Astrocyte (in vitro differentiated cells and primary cell): ENCODE results near the gene INAVA.

Source experiments
- EZH2 ChIP-seq: IDR thresholded peaks from 2 replicates; pipeline ENCODE4 v1.6.1; 2012; ENCODE audit warnings: mild to moderate bottlenecking, low read length, inconsistent platforms; ENCODE audit not compliant: insufficient read depth
- TF ChIP-seq, protein P1 (sequence below): IDR thresholded peaks from 2 replicates; pipeline ENCODE4 v1.5.1; 2011; ENCODE audit warnings: low read depth, mild to moderate bottlenecking, inconsistent platforms, low read length, moderate library complexity; ENCODE audit not compliant: insufficient read depth

DNA sequence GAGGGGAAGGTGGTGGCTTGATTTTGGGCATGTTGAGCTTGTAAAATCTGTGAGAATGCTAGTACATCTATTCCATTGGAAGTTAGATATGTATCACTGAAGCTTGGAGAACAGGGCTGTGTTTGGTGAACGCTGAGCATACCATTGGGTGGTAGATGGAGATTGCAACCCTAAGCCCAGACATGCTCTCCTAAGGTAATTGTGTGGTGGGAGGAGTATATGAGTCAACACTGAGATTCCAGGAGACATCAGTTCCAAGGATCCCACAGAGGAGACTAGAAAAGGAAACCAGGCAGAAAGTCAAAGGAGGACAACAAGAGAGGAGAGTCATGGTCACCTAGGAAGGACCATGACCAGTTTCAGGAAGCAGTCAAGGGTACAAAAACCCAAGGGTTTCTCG lies 68.4 kb downstream of the INAVA start:
- TF ChIP-seq, protein P1, sequence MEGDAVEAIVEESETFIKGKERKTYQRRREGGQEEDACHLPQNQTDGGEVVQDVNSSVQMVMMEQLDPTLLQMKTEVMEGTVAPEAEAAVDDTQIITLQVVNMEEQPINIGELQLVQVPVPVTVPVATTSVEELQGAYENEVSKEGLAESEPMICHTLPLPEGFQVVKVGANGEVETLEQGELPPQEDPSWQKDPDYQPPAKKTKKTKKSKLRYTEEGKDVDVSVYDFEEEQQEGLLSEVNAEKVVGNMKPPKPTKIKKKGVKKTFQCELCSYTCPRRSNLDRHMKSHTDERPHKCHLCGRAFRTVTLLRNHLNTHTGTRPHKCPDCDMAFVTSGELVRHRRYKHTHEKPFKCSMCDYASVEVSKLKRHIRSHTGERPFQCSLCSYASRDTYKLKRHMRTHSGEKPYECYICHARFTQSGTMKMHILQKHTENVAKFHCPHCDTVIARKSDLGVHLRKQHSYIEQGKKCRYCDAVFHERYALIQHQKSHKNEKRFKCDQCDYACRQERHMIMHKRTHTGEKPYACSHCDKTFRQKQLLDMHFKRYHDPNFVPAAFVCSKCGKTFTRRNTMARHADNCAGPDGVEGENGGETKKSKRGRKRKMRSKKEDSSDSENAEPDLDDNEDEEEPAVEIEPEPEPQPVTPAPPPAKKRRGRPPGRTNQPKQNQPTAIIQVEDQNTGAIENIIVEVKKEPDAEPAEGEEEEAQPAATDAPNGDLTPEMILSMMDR = no peak
- no peak for TF ChIP-seq EZH2
